ENCODE data around the gene CARD14.
"Not testable (repeated sequence)": the region's sequence is repeated elsewhere in the genome, so short reads cannot be mapped to it uniquely, and the experiment has no call there.

Gene CARD14

GRCh38 chr17:80151333-80151732, 18.5 kb upstream of the CARD14 start:
- DNase-seq (ENCODE audit: low spot score), result no peak

DNA sequence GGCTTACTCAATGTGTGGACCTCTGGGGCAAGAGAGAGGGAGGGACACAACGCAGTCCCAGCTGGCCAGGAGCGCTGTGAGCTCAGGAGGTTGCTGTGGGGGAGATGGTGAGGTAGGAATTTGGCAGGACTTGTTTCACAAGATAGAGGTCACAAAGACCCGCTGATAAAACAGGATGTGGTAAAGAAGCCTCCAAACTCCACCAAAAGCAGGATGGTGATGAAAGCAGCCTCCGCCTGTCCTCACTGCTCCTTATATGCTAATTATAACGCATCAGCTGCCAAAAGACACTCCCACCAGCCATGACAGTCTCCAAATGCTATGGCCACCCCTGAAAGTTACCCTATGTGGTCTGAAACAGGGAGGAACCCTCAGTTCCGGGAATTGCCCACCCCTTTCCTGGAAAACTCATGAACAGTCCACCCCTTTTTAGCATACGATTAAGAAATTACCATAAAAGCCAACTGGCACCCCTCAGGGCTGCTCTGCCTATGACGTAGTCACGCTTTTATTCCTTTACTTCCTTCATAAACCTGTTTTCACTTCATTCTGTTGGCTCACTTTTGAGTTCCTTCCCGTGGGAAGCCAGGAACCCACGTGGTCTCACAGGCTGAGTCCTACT, 17.6 kb upstream of the CARD14 start:
- no peak for DNase-seq (ENCODE audit: low spot score)

DNA sequence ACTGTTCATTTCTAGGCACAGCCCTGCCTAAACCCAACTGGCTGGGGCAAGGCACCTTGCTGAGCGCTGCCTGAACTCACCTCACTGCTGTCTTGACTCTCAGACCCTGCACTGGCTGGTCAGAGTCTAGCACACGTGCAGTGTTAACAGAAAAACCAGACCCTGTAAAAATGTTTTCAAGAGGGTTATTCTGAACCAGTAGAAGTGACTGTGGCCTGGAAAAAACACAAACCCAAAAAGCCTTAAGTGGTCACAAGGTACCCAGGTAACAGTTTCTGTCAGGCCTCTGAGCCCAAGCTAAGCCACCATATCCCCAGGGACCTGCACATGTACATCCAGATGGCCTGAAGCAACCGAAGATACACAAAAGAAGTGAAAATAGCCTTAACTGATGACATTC, 16.8 kb upstream of the CARD14 start:
- DNase-seq (ENCODE audit: low spot score), result no peak

DNA sequence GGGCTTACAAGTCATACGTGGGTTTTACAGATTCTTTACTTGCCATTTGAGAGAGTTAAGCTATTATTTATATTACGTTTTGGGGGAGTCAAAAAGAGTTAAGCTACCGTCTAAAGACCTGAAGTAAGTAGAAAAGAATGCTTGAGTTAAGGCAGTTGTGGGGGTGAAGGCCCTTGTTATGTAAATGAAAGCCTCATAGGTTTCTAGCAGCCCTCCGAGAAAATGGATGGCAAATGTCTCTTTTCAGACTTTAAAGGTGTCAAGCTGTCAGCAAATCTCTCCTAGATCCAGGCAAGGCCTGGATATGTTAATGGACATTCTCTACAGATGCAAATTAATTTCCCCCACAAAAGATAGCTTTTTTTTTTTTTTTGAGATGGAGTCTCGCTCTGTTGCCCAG, 15.7 kb upstream of the CARD14 start:
- DNase-seq (ENCODE audit: low spot score), result no peak

- not testable (repeated sequence) for DNase-seq (ENCODE audit: low spot score)
These were observed 14.2 kb upstream of the CARD14 start for GRCh38 chr17:80155600-80155999.

DNA sequence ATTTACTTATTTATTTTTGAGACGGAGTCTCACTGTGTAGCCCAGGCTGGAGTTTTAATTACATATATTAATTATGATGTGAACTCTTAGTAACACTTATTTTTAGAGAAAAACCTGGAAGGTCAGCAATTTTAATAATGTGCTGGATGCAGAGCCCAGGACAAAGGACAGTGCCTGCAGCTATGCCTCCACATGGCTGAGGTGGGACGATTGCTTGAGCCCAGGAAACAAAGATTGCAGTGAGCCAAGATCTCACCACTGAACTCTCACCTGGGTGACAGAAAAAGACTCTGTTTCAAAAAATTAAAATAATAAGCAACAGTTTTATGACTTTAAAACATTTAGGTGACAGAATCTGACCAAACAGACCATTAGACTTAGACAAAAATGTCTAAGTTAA, 11.0 kb upstream of the CARD14 start:
- no peak for DNase-seq (ENCODE audit: low spot score)

GRCh38 chr17:80160536-80160935, 9.3 kb upstream of the CARD14 start:
- DNase-seq (ENCODE audit: low spot score), result no peak

DNA sequence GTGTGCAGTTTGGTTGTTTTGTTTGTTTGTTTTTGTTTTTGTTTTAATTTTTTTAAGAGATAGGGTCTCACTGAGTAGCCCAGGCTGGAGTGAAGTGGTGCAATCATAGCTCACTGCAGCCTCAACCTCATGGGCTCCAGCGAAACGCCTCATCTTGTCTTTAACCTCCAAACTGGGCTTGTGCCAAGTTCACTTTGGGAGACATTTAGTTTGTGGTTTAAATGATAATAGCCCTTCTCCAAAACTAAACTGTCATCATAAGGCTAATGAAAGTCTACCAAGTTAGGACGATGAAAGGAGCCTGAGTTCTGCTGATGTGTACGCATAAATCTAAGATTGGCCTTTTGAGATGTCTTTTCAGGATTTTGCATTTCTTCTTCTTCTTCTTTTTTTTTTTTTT, 6.5 kb upstream of the CARD14 start:
- DNase-seq (ENCODE audit: low spot score), result no peak

GRCh38 chr17:80164185-80164584, 5.6 kb upstream of the CARD14 start:
- no peak for DNase-seq (ENCODE audit: low spot score)

GRCh38 chr17:80166446-80166845, 3.4 kb upstream of the CARD14 start:
- no peak for DNase-seq (ENCODE audit: low spot score)

DNA sequence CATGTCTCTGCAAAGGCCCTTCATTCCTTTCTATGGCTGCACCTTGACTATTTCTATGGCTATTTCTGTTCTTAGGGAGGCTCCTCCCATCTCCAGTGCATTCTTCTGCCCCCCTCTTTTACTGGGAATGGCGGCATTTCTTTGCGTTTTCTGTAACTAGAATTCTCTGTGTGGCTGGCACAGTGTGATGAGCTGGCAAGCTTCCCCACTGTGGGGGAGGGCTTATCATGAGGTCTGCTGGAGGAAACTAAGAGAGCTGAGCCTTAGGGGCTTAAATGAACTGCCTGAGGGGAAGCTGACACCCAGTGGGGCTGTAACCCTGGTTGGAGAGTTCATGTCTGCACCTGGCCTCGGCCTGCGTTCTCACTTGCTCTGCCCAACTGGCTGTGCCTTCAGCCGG, 1.5 kb upstream of the CARD14 start:
- DNase-seq (ENCODE audit: low spot score), result no peak

DNA sequence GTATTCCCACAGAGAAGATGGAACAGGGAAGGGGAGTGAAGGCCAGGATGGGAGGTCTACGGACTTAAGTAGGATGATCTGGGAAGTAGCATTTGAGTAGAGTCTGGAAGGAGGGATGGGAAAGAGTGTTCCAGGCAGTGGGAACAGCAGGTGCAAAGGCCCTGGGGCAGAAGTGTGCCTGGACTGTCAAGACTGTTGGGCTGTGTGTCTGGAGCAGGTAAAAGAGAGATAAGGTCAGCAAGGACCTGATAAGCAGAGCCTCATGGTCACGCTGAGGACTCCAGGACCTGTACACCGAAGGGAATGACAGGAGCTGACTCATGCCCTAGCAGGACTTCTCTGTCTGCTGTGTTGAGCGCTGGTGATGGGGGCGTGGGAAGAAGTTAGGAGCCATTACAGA, 723 bp upstream of the CARD14 start:
- DNase-seq (ENCODE audit: low spot score), result no peak

DNA sequence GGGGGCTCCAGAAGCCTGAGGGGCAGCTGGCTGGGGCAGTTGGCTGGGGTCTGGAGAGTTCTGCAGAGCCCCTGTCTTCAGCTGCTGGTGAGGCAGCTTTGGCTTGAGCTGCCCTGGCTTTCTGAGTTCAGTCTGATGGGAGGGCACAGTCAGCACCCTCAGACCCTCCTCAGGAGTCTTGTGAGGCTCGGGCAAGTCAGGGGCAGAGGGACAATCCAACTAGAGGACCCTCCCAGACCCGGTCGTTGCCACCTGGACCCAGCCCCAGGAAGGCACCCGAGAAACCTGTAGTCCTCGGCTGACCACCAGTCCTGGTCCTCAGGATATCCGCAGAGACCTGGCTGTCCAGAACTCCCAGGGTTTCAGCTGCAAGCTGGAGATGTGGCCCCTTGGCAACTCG, 1.9 kb downstream of the CARD14 start:
- DNase-seq (ENCODE audit: low spot score), result no peak

DNA sequence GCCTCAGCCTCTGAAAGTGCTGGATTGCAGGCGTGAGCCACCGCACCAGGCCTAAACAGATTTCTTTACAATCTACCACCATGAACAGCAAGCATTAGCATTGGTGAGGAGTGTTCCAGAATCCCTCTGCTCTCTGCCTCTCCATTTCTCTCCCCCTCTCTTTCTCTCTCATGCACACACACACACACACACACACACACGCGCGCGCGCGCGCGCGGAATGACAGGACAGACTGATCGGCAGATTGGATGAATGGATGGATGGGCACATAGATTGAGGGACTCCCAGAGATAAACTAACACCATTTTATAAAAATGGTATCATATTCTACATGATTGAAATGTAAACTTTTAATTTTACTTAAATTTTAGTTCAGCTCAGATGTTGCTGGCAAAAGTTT, 3.3 kb downstream of the CARD14 start:
- DNase-seq (ENCODE audit: low spot score), result no peak

- DNase-seq (ENCODE audit: low spot score), result no peak
These were observed 4.1 kb downstream of the CARD14 start for GRCh38 chr17:80173916-80174315.

DNA sequence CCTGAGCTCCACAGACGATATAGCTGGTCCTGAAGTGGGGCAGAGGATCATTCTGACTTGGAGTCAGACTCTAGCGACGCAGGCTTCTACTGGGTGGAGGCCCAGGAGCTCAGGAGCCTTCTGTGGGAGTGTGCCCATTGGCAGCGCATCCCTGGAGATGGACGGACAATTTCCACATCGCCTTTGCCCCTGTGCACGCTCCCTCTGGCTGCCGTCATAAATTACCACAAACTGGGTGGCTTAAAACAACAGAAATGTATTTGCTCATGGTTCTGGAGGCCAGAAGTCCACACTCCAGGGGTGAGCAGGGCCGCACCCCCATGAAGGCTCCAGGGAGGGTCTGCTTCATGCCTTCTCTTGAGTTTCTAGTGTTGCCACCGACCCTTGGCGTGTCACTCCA, 6.9 kb downstream of the CARD14 start:
- DNase-seq (ENCODE audit: low spot score), result no peak

DNA sequence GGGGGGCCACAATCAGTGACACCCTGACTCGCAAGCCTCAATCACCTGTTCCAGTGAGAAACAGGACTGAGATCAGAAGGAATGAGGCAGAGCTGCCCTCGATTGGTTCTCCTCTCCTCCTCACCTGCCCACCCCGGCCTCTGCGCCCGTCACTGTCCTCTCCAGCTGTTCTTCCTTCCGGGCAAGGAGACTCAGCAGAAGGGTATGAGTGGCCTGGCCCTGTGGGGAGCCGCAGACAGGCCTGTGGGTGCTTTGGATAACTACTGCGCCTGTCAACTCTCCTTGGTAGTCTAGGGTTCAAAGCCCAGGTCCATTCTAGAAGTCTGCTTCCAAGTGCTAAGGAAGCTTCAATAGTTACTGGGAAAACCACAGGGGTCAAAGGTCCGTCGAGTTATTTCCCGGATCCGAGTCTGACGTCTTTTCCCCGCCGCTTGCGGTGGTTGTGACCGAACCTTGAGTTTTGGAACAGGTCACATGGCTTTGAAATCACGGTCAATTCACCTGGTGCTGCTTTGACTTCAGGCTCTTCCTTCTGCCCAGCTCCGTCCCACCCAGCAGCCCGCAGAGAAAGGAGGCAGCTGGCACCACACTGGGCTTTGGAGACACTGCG, 8.3 kb downstream of the CARD14 start:
- no peak for DNase-seq (ENCODE audit: low spot score)

DNA sequence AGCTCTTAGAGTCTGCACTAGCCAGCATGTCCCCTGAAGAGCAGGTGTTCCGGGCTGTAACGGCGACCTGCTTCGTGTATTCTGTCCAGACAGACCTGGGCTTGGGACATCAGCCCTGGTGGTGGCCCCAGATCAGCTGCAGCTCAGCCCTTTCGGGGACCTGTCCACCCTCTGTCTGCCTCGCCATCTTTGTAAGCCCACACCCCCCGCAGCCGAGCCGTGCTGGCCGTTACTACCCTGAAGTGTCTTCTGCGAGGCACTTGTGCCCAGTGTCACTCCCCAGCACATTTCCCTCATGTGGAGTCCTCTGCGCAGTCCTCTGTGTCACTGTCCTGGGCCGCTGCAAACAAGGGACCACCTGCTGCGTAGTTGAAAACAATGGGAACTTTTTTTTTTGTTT, 10.4 kb downstream of the CARD14 start:
- DNase-seq (ENCODE audit: low spot score), result no peak

DNA sequence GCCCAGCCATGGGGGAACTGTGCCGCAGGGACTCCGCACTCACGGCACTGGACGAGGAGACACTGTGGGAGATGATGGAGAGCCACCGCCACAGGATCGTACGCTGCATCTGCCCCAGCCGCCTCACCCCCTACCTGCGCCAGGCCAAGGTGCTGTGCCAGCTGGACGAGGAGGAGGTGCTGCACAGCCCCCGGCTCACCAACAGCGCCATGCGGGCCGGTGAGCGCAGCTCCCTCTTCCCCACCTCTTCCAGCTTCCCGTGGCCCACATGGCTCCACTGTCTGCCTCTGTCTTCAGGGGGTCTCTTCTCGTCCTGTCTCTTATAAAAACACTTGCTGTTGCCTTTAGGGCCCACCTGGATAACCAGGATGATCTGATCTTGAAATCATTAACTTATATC, 11.6 kb downstream of the CARD14 start:
- DNase-seq (ENCODE audit: low spot score), result no peak

DNA sequence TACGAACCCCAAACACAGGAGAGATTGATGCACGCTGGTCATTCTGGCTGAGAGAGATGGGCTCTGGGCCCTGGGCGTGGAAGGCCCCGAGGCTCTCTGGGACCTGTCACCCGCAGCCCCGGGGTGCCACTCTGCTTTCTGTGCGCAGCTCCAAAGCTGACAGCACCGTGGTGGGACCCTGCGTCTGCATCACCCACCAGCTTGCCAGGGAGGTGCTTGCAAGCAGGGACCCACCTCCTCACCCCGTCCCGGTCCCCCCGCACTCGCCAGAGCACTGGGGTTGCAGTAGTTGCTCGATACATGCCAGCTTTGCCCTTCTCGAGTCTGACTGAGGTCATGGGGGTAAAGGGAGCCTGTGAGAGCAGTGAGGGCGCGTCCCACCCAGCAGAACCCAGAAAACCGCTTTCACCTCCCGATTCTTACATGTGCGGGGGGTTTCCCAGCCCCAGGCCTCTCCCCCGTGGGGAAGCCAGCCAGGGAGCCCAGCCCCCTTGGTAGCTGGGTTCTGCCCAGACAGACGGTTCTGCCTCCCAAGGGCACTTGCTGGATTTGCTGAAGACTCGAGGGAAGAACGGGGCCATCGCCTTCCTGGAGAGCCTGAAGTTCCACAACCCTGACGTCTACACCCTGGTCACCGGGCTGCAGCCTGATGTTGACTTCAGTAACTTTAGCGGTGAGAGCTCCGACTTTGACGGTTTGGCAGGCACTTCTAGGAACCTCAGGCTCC, 12.5 kb downstream of the CARD14 start:
- no peak for DNase-seq (ENCODE audit: low spot score)

DNA sequence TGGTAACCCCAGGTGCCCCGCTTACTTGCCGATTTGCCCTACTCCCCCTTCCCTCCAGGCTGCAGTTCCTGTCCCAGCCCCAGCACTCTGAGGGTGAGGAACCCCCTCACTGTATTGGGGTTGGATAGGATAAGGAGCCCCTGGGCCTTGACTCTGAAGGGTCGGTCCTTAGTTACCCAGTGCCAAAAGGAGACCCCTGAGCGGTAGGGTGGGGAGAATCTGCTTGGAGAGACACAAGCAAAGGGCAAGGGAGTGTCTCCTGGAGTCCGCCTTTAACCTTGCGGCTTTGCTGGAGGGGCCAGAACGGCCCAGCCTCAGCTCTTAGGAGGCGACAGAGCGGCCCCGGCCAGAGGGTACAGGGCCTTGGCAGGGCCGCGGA, 13.0 kb downstream of the CARD14 start:
- no peak for DNase-seq (ENCODE audit: low spot score)

- DNase-seq (ENCODE audit: low spot score), result no peak
These were observed 14.0 kb downstream of the CARD14 start for GRCh38 chr17:80183581-80184422.

DNA sequence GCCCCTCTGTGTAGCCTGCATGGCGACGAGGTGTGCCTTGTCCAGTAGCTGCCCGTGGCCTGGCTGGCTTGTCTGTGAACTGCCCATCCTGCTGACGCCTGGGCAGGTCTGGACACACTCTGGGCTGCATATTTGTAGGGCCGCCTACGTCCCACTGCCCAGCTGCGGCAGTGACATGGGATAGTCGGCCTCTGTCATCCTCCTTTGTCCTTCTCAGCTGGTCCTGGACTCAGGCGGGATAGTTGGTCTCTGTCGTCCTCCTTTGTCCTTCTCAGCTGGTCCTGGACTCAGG, 14.5 kb downstream of the CARD14 start:
- no peak for DNase-seq (ENCODE audit: low spot score)

All from RKO (cell line).